Thoracic aorta (tissue), 2 donors: ENCODE data around the gene BRPF3. TPM values are rescaled to one million over a fixed set of nuclear protein-coding genes. Genes with fewer than 3 reads are reported as not detected.

Experiments used
- ATAC-seq: fragments of 150-250 bp; one replicate; pipeline ENCODE4 v1.8.0; 2017; ENCODE audit warnings: low read depth; ENCODE audit not compliant: insufficient number of reproducible peaks, low FRiP score
- DNase-seq: peaks from one replicate; pipeline ENCODE4 v3.0.0-alpha.2; 2020; ENCODE audit warnings: low spot score
- H3K27ac ChIP-seq, 2 donors: fragments of 200-600 bp; sonication (generic); 1 replicate in 1 of 2; 2 replicates in 1 of 2; pipeline ENCODE4 v1.5.1; 2016; ENCODE audit warnings: mild to moderate bottlenecking in 2 of 2, moderate library complexity in 2 of 2
- H3K27me3 ChIP-seq: fragments of 200-600 bp; sonication (generic); replicated peaks from 2 replicates; pipeline ENCODE4 v1.6.0; 2016; ENCODE audit warnings: mild to moderate bottlenecking; ENCODE audit not compliant: insufficient read depth
- H3K36me3 ChIP-seq: fragments of 200-600 bp; sonication (generic); one replicate; pipeline ENCODE4 v1.5.1; 2016
- H3K4me1 ChIP-seq, 2 donors: fragments of 200-600 bp; sonication (generic); 1 replicate in 1 of 2; 2 replicates in 1 of 2; pipeline versions ENCODE4 v1.5.1 to v1.6.0; 2016; ENCODE audit warnings: low read depth in 2 of 2, mild to moderate bottlenecking in 1 of 2; ENCODE audit not compliant: control insufficient read depth in 1 of 2
- H3K4me3 ChIP-seq: fragments of 200-600 bp; sonication (generic); 2 replicates; pipeline ENCODE4 v1.5.1; 2016; ENCODE audit warnings: mild to moderate bottlenecking
- H3K9me3 ChIP-seq: fragments of 200-600 bp; sonication (generic); 2 replicates; pipeline ENCODE4 v1.5.1; 2016
- CTCF ChIP-seq: fragments of 200-600 bp; sonication (generic); IDR thresholded peaks from one replicate; pipeline ENCODE4 v1.5.1; 2019; ENCODE audit warnings: antibody characterized with exemption
- total RNA-seq, 2 donors: library from RNA; depleted of rRNA; stranded (reverse); fragments of >200 nt; gene quantifications; one replicate each; pipeline versions ENCODE4 v1.1.0 to v1.2.3, GENCODE V29; 2016

The BRPF3 gene
- total RNA-seq, 2 donors from 2014 or later = 23.2 to 29.2 TPM

GRCh38 chr6:36229223-36229622, 32.7 kb downstream of the BRPF3 start:
- Histone ChIP-seq H3K9me3 (no peaks in the 10 kb centered on the region), H3K27me3 (no peaks in the 10 kb centered on the region), H3K27ac (no peak overlapping the region), H3K36me3 (peaks cover 49% of the 10 kb centered on the region), H3K4me1 (no peaks in the 10 kb centered on the region), H3K4me3 (no peak overlapping the region)
- ATAC-seq = no peak
- DNase-seq = no peak
- no peak for TF ChIP-seq CTCF

- no peaks in the 10 kb centered on the region for H3K9me3 ChIP-seq
- ATAC-seq (no peak), DNase-seq (no peak)
- H3K36me3 ChIP-seq = peaks cover 45% of the 10 kb centered on the region
- H3K4me3 ChIP-seq = no peak overlapping the region
- no peak overlapping the region for H3K27ac ChIP-seq
- TF ChIP-seq CTCF = no peak
- no peaks in the 10 kb centered on the region for H3K4me1 ChIP-seq
- H3K27me3 ChIP-seq = no peaks in the 10 kb centered on the region
These were observed 33.8 kb downstream of the BRPF3 start for GRCh38 chr6:36230371-36230770.

GRCh38 chr6:36232172-36232571, 35.6 kb downstream of the BRPF3 start:
- TF ChIP-seq CTCF = no peak
- H3K4me3 ChIP-seq = no peak overlapping the region
- H3K4me1 ChIP-seq = no peaks in the 10 kb centered on the region
- no peak for ATAC-seq
- H3K27ac ChIP-seq = no peak overlapping the region
- no peak for DNase-seq
- no peaks in the 10 kb centered on the region for H3K9me3 ChIP-seq
- H3K27me3 ChIP-seq = no peaks in the 10 kb centered on the region
- peaks cover 41% of the 10 kb centered on the region for H3K36me3 ChIP-seq

- Histone ChIP-seq H3K4me3 (no peak overlapping the region), H3K36me3 (peaks cover 21% of the 10 kb centered on the region), H3K27me3 (no peaks in the 10 kb centered on the region), H3K4me1 (no peaks in the 10 kb centered on the region), H3K27ac (no peak overlapping the region), H3K9me3 (no peaks in the 10 kb centered on the region)
- DNase-seq (no peak), ATAC-seq (no peak)
- no peak for TF ChIP-seq CTCF
These were observed 38.8 kb downstream of the BRPF3 start for GRCh38 chr6:36235309-36235708.

- no peaks in the 10 kb centered on the region for H3K9me3 ChIP-seq
- no peaks in the 10 kb centered on the region for H3K27me3 ChIP-seq
- ATAC-seq = no peak
- H3K4me1 ChIP-seq = no peaks in the 10 kb centered on the region
- DNase-seq = no peak
- no peak for TF ChIP-seq CTCF
- no peak overlapping the region for H3K27ac ChIP-seq
- H3K36me3 ChIP-seq = peaks cover 15% of the 10 kb centered on the region
- no peak overlapping the region for H3K4me3 ChIP-seq
These were observed 39.3 kb downstream of the BRPF3 start for GRCh38 chr6:36235862-36236261.
